HepG2 (cell line): Measurements from ENCODE around the gene LRRC42. TPM values are rescaled to one million over a fixed set of nuclear protein-coding genes. Genes with fewer than 3 reads are reported as not detected.
A peak's percentile ranks its signal among the peaks of the same experiment; 100 is the strongest.

ENCODE experiments used
- GABPB1 ChIP-seq: IDR thresholded peaks from 2 replicates; pipeline ENCODE4 v1.6.1; 2016; ENCODE audit warnings: mild to moderate bottlenecking, missing genetic modification reagents, moderate library complexity, missing compliant biosample characterization
- KMT2A ChIP-seq: sonication (generic); formaldehyde crosslinking; IDR thresholded peaks from 2 replicates; pipeline ENCODE4 v1.4.0; 2020; ENCODE audit warnings: missing genetic modification reagents
- LBX2 ChIP-seq: sonication (generic); formaldehyde crosslinking; IDR thresholded peaks from 2 replicates; pipeline ENCODE4 v1.5.0; 2020; ENCODE audit warnings: missing genetic modification reagents, mild to moderate bottlenecking, borderline replicate concordance
- MIER2 ChIP-seq: IDR thresholded peaks from 2 replicates; pipeline ENCODE4 v1.6.1; 2016; ENCODE audit warnings: missing biosample characterization, missing genetic modification reagents
- NR1H2 ChIP-seq: sonication (generic); formaldehyde crosslinking; IDR thresholded peaks from 2 replicates; pipeline ENCODE4 v1.8.1; 2022; ENCODE audit warnings: low read depth, missing genetic modification reagents, borderline replicate concordance
- REL ChIP-seq: sonication (generic); formaldehyde crosslinking; conservative IDR thresholded peaks from 2 replicates; pipeline ENCODE4 v1.8.0; 2022; ENCODE audit warnings: mild to moderate bottlenecking, missing genetic modification reagents, moderate library complexity
- SNAPC4 ChIP-seq: sonication (generic); formaldehyde crosslinking; IDR thresholded peaks from 2 replicates; pipeline ENCODE4 v1.4.0; 2020; ENCODE audit warnings: mild to moderate bottlenecking, missing genetic modification reagents
- ZFX ChIP-seq: sonication (generic); formaldehyde crosslinking; IDR thresholded peaks from 2 replicates; pipeline ENCODE4 v1.4.0; 2020; ENCODE audit warnings: mild to moderate bottlenecking, low read depth, missing genetic modification reagents, moderate library complexity
- ZNF280B ChIP-seq: sonication (generic); formaldehyde crosslinking; IDR thresholded peaks from 2 replicates; pipeline ENCODE4 v1.5.0; 2020; ENCODE audit warnings: missing genetic modification reagents, mild to moderate bottlenecking, borderline replicate concordance
- ZNF350 ChIP-seq: sonication (generic); formaldehyde crosslinking; IDR thresholded peaks from 2 replicates; pipeline ENCODE4 v1.4.0; 2020; ENCODE audit warnings: mild to moderate bottlenecking, low read depth, missing genetic modification reagents, borderline replicate concordance
- ZNF646 ChIP-seq: sonication (generic); formaldehyde crosslinking; IDR thresholded peaks from 2 replicates; pipeline ENCODE4 v1.9.0; 2021; ENCODE audit warnings: mild to moderate bottlenecking, missing genetic modification reagents
- polyA plus RNA-seq, 8 experiments: library from polyadenylated mRNA; depleted of rRNA in 3 of 8; stranded (reverse) in 7 of 8; unstranded in 1 of 8; fragments of >200 nt; fragmentation: Illumina TruSeq in 4 of 8; extraction: Trizol in 4 of 8; gene quantifications; 2 replicates each; pipeline versions ENCODE4 v1.2.1 to v1.2.3, GENCODE V29; 2011 to 2016; ENCODE audit warnings: low read depth in 4 of 8, missing spikeins in 1 of 8, mixed read lengths in 1 of 8; ENCODE audit not compliant: insufficient read depth in 1 of 8
- total RNA-seq, 5 experiments: library from RNA; depleted of rRNA; stranded (reverse); fragments of >200 nt; fragmentation: Illumina TruSeq; extraction: Trizol; gene quantifications; 2 replicates each; pipeline ENCODE4 v1.2.3, GENCODE V29; 2016; ENCODE audit warnings: low read depth in 1 of 5

The LRRC42 gene
- total and polyA plus RNA-seq, 2 of the 13 experiments (the other 11 are each of a cell fraction or from before 2014, with no cell fraction given), result 30.6 to 43.6 TPM

- peak; percentile 36; the same call in 1 of the 2 replicates for TF ChIP-seq ZFX (CRISPR knock-in tag)
- no peak for TF ChIP-seq ZNF280B
- TF ChIP-seq SNAPC4 (CRISPR knock-in tag), result no peak; the same call in 1 of the 2 replicates
- peak; percentile 61 for TF ChIP-seq GABPB1
- no peak for TF ChIP-seq ZNF646 (CRISPR knock-in tag)
- no peak for TF ChIP-seq REL
- peak; percentile 45; the same call in 1 of the 2 replicates for TF ChIP-seq ZNF350 (CRISPR knock-in tag)
- no peak for TF ChIP-seq NR1H2 (CRISPR knock-in tag)
- TF ChIP-seq LBX2, result no peak
- no peak for TF ChIP-seq MIER2 (CRISPR knock-in tag)
- peak; percentile 62; the same call in 1 of the 2 replicates for TF ChIP-seq KMT2A
These were observed 36.0 kb downstream of the LRRC42 start (continued) for GRCh38 chr1:53982034-53982762.
